GM18907 (cell line): ENCODE measurements around the gene SPECC1L.
"Not testable (repeated sequence)": the region's sequence is repeated elsewhere in the genome, so short reads cannot be mapped to it uniquely, and the experiment has no call there.

Experiments
- ATAC-seq: cut with Tn5 transposase; IDR thresholded peaks from one replicate; pipeline ENCODE4 v1.9.1; 2021; ENCODE audit warnings: mild to moderate bottlenecking, moderate library complexity; ENCODE audit not compliant: unreplicated experiment

Gene SPECC1L

DNA sequence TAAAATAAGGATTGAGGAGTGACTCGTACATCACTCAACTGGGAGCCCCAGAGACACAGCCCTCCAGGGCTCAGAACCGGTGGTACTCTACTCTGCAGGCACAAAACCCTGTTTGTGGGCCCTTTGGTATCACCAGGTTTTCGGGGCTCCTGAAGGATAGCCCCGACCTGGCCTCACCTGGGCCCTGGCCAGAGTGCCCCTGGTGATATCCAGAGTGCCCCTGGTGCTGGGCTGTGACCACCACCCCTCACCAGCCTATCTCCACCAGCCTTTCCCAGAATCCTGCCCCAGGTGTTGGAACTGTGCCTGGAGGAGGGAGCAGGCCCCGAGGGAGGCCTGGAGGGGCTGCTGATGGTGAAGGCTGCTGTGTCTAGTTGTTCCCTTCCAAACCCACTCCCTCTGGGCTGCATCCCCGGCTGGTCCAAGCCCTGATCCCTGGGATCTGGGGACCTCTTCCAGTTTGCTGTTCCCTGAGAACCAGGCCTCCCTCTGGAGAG lies 23.6 kb upstream of the SPECC1L start:
- no peak for ATAC-seq

DNA sequence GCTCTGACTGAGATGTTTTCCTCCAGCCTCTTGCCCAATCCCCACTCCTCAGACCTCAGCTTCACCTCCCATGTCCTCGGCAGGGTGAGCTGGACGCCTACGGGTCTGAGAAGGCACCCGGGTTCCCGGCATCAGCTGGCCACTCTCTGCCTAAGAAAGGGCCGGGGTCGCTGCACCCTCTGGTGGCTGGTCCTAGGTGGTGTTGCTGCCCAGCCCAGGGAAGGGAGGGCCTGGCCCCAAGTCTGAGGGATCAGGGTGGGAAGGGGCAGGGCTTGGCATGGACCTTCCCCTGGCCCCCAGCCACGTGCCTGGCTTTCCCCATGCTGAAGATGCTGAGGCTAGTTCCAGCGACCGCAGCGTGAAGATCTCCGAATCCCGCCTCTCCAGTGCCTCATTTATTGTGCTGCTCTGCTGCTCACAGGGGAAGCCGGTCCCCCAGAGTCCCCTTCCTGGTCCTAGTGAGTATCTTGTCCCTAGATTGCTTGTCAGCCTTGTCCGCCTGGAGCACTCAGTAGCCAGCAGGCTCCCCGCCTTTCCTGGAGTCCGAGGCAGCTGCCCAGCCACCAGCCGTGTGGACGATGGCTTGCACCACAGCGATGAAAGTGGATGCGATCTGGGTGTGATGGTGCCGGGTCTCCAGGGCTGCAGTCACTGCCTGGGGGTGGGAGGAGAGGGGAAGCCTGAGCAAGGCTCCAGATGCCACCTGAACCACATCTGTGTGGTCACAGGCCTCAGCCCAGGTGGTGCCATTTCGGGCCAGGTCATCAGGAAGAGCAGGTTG lies 22.9 kb upstream of the SPECC1L start:
- no peak for ATAC-seq

DNA sequence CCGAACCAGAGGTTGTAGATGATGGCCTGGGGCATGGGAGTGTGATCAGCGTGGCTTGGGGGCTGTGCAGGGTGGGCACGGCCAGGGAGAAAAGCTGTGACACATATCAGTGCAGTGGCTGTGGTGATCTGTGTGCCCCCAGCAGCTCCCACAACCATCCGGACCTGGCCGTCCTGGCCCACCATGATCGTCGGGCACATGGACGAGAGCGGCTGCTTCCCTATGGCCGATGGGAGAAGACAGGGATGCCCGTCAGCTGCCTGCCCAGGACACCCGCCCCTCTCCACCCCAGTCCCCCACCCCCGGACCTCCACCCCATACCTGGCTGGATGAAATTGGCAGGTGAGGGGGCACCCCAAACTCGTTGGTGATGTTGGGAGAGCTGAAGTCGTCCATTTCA lies 22.0 kb upstream of the SPECC1L start:
- ATAC-seq, result not testable (repeated sequence)

DNA sequence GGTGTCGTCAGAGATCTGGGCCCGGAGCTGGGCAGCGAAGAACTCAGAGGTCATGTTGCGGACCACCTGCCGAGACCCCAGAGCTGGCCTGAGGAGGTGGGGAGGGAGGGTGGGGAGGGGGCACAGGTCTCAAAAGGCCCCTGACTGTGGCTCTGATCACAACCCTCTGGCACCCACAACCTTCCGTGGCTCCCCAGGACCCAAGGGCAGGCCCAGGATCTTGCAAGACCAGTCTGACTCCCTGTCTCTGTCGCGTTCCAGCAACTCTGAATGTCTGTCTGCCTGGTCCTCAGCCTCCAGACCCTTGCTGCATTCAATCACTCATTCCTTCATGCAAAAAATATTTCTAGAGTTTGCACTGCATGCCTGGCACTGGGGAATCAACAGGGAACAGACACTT lies 21.2 kb upstream of the SPECC1L start:
- ATAC-seq, result not testable (repeated sequence)

DNA sequence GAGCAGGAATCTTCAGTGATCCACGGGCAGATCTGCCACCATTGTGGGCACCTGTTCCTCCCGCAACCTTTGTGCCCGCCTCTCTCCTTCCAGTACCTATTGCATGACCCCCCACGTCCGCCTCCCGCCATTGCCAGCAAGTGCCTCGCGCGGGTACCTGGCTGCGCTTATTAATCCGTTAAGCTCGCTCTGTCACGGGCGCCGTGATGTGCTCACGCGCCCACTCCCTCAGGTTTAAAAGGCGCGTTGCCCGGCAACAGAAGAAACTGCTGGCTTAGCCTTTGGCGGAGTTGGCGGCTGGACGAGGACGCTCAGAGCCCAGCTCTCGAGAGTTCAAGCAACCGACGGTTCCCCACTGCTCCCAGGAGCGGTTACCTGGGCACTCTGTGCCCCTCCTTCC lies 19.3 kb upstream of the SPECC1L start:
- not testable (repeated sequence) for ATAC-seq

DNA sequence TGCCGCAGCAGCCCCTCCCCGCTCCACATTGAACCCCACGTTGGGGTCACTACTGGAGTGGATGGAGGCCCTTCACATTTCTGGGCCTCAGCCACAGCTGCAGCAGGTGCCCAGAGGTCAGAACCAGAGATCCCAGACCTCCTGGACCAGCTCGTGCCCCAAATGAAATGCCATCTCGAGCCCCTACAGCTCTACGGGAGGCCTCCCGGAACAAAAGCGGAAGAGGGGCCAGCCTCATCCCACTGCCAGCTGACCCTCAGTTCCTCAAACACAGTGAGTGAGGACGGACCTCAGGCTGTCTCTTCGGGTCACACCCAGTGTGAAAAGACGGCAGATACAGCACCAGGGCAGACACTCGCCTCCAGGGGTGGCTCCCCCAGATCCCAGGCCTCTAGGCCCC lies 17.5 kb upstream of the SPECC1L start:
- not testable (repeated sequence) for ATAC-seq

DNA sequence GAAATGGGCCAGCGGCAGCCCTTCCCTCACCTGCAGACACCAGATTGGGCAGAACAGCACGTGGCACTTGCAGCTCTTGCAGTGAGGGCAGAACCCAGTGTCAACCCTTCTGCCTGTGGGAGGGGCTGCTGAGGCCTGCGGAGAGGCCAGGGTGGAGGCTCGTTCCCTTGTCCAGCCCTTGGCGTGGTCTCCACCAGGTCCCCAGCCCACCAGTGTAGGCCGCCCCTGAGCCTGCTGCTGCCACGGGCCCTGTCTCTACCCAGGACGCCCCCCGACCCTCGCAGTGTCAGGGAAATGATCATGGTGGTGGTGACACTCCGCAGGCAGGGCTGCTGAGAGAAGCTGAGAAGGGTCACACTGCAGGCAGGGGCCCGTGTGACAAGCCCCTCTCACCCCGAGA lies 14.5 kb upstream of the SPECC1L start:
- not testable (repeated sequence) for ATAC-seq

DNA sequence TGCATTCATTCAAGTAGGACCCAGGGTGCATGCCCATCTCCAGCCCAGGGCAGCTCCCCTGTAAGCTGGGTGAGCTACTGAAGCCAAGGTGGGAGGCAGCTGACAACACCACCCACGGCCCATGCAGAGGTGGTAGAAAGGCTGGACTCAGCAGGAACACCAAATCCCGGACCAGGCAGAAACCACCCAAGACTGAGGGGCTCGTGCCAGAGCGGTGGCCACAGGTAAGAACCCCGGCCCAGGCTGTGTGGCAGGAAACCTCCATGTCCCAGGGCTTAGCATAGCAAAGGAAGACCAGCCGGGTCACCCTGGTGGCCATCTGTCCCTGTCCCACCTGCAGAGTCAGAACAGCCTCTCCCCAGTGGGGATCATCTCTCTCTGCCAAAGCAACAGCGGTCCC lies 13.9 kb upstream of the SPECC1L start:
- ATAC-seq, result not testable (repeated sequence)

DNA sequence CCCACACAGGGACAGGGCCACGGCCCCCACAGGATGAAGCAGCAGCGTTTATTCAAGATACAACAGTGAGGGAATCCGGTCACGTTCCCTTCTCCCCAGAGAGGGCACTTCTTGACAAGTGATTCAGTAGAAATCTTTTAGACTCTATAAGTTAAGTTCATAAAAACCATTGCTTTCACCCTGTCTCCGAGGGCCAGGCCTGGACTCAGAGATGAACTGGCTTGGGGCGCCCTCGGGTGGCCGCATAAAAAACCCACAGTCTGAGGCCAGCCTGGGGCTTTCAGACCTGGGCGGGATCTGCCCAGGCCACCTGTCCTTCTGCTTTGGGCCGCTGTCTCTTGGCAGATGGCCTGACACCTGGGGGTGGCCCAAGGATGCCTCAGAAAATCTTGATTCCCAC lies 11.2 kb upstream of the SPECC1L start:
- ATAC-seq, result not testable (repeated sequence)

DNA sequence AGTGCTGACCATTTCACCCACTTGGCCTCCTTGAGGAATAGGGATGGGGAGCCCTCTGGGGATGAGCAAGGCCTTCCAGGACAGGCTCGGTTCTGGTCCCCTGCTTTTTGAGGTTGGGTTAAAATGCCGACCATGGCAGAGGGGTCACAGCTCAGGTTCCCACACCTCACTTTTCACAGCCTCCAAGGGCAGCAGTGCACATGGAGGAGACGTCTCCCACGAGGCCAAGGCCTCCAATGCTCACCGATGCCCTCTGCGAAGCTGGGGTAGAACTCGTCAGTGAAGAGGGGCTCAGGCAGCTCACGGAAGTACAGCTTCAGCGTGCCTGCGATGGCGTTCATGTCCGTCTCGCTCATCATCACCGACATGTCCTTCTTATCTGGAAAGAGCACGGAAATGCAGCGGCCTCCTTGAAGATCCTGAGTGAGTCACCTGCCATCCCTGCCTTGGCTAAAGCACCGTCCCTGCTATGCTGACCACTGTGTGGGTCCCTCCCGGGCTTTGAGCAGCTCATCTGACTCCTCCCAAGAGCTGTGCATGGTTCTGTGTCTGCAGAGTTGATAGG lies 8.4 kb upstream of the SPECC1L start:
- not testable (repeated sequence) for ATAC-seq

DNA sequence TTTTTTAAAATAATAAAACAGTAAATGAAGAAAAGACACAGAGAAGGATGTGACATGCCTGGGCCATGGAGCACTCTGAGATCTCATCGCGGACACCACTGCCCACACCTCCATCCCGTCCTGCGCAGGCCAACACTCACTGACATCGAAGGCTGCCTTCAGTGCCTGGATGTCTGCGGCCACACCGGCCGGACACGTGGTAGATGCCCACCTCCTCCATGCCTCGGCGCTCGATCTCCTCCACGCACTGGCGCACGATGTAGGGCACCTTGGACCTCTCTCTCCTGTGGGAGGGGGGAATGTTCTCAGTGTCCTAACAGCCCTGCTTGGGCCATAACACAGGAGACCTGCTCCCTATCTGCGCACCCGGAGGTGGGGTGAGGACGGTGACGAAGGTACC lies 7.2 kb upstream of the SPECC1L start:
- ATAC-seq, result not testable (repeated sequence)

DNA sequence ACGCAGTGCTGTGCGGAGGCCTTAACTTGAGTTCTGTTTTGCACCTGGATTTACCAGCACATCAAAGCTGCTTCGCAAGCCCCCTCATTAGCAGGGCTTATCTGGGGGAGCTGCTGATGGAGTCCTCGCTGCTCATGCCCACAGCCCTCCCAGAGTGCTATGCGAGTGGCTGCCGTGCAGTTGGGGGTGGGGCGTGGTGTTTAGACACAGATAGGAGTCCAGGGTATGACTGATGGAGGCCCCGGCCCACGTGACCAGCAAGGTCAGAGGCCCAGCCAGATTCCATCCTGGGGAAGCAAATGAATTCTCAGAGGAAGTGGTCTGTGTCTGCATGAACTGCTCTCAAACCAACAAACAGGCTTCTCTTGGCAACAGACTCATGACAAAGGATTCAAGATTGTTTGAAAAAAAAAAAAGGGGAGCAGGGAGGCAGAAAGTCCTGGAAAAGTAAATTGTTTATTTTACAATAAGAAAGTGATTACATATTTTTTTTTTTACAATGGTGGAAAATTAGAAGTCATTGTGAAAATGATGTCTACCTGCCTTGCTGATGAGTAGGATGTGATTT lies 6.2 kb upstream of the SPECC1L start:
- not testable (repeated sequence) for ATAC-seq

DNA sequence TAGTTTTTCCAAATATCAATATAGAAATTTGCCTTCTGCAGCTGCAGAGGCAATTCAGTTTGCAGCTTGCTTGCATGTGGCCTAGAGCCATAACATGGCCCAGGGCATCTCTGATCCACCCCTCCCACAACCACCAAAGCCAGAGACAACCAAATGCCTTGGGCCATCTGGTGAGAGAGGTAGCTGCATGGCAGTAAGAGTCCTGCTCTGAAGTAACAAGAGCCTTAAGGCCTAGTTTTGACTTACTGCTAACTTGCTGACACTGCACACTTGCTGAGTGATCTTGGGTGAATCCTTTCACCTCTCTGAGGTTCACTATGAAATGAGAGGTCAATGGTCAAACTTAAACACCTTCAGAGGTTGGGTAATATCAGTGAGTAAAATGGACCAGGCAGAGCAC lies 4.9 kb upstream of the SPECC1L start:
- no peak for ATAC-seq

DNA sequence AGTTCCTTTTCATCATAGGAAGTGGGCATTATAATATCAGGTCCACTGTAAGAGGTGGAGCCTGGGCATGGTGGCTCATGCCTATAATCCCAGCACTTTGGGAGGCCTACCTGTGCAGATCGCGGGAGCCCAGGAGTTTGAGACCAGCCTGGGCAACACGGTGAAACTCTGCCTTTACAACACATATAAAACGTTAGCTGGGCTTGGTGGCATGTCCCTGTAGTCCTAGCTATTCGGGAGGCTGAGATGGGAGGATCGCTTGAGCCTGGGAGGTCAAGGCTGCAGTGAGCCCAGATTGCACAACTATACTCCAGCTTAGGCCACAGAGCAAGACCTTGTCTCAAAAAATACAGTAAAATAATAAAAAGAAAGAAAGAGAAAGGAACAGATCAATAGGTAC lies 4.1 kb upstream of the SPECC1L start:
- ATAC-seq, result not testable (repeated sequence)

DNA sequence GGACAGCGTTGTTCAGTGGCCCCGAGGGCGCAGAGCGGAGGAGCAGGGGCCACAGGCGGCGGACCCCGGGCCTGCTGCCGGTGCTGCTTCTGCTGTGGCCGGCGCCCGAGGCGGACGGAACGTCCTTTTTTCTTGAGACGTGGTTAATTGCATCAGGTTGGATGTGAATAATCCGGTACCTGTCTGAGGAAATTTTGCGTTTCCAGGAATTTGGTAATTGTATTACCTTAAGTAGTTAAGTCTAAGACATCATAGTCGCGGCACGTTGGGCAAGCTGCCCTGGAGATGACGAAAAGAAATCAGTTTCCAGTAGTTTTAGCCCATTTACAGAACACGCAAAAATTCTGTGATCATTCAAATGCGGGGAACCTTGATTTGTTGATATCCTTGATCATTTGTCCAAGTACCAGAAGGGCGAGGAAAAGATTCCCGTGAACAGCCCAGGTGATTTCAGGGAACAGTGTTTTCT lies 789 bp downstream of the SPECC1L start:
- ATAC-seq, result no peak

DNA sequence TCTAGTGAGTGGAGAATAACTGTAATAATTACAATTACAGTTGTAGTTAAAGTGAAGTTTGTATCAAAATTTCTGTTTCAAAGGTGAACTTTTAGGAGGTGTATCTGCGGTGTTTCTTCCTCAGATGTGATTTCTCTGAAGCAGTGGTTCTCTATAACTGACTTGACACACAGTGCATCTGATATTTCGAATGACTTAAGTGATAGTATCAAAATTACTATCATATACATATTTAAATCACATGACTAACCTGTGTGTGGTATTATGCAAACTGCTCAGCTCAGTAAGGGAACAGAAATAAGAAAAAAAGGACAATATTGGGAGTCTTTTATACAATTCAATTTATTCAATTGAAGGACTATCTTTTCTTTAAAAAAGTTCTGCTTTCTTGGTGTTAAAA lies 2.4 kb downstream of the SPECC1L start:
- ATAC-seq, result not testable (repeated sequence)

DNA sequence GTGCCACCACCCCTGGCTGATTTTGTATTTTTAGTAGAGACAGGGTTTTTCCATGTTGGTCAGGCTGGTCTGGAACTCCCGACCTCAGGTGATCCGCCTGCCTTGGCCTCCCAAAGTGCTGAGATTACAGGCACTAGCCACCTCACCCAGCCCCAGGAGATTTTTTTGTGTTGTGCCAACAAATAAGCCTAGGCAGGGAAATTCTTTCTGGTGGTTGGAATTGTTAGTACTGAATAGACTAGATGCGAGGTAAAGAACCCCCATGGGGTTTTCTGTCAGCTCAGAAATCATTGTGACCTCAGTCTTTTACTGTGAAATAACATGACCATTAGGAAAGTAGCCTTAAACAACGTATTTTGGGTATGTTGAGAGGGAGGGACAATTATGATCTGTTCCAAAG lies 3.3 kb downstream of the SPECC1L start:
- ATAC-seq, result not testable (repeated sequence)

DNA sequence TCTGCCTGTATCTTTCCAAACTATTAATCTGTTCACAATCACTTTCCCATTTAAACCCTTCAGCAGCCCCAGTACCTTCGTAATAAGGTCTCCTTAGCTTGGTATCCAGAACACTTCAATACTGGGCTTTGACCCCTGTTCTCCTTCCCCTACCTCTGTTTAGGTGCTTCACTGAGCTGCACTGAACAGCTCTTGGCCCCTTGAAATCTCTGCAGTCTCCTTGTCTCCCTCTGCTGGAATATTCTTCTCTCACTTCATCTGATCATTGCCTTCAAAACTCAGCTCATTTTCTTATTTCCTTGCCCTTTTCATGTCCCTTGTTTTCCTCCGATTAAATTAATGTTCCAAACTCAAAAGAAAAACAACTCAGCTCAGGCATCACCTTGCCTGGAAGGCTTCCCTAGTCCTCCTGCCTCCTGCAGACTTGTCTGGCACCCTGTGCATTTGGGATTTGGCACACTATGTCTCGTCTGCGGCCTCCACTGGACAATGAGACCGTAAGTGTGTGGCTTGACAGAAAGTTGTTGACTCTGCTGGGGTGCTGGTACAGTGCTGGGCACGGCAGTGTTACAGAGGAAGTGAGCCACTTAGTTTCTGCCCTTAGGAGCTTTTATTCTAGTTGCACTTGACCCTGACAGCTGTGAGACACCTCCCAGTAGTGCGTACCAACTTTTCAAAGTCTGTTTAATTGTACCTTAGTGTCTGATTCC lies 4.2 kb downstream of the SPECC1L start:
- ATAC-seq, result not testable (repeated sequence)

DNA sequence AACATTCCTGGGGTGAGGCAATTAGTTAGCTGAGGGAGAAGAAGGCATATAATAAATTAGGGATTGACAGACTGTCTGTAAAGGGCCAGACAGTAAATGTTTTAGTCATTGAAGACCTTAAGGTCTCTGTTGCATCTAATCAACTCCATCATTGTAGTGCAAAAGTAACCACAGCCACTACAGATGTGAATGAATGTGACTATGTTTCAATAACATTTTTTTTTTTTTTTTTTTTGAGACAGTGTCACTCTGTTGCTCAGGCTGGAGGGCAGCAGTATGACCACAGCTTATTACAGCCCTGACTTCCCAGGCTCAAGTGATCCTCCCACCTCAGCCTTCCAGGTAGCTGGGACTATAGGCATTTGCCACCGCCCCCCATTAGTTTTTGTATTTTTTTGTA lies 9.7 kb downstream of the SPECC1L start:
- ATAC-seq, result not testable (repeated sequence)

DNA sequence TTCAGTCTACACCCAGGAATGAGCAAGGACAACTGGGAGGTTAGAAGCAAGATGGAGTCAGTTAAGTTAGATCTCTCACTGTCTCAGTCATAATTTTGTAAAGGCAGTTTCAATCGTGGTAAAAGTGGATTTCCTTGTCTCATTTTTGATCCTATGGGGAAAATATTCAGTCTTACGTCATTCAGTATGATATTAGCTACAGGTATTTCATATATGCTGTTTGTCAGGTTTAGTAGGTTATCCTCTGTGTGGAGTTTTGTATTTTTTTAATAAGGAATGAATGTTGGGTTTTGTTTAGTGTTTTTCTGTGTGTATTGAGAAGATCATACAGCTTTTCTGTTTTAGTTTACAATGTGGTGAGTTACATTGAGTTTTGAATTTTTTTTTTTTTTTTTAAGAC lies 11.8 kb downstream of the SPECC1L start:
- ATAC-seq, result no peak

DNA sequence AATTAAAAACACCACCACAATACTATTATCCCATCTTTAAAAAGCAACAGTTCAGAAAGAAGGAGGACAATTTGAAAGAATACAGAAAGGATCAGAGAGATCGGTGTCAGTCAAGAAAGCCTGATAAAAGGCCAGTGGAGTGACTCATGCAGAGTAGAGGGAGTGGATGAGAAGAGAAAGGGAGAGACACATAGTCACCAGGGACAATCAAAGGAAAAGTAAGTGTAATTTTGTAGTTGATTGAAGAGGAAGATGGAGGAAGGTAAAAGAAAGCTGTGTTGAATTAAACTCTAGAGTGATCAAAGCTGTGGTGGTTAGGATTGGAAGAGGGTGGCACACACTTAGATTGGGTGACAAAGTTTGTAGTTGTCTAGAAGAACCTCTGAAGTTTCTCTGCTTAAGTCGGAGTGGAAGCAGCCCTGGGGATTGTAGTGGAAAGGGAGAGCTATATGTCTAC lies 14.1 kb downstream of the SPECC1L start:
- no peak for ATAC-seq
